NCI-H2196 treated with DMSO at 0.1 percent for 48 hours (cell line): ENCODE data around the gene RNGTT.

Source experiments
- DNase-seq: peaks from one replicate; lab custom pipeline; 2025; ENCODE audit not compliant: unreplicated experiment; lab: John Stamatoyannopoulos, UW

Gene RNGTT

GRCh38 chr6:88616380-88616779, 347.0 kb downstream of the RNGTT start:
- DNase-seq: no peak

DNA sequence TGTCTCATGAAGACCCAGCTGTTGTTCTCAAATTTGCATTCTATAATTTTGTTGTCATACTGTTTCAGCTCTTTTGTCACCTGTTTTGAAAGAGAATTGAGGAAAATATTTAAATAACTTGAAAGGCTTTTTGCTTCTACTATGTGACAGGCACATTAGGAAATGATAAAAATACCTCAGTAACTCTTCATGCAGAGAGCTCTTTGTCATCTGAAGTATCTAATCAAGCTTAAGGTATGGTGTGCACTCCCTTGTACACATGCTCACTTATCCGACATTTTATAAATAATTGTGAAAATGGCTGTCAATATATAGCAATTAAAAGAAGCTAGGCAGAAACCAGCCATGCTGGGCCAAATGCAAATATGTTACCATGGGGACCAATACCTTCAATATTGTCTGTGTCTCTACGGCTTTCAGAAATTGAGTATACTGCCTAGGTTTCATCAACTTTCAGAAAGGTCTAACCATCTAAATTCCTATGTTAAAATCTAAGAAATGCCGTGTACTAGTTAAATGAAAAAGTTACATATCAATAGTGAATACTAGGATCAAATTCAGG, 349.0 kb downstream of the RNGTT start:
- no peak for DNase-seq

- DNase-seq: no peak
These were observed 350.8 kb downstream of the RNGTT start for GRCh38 chr6:88612631-88613030.

DNA sequence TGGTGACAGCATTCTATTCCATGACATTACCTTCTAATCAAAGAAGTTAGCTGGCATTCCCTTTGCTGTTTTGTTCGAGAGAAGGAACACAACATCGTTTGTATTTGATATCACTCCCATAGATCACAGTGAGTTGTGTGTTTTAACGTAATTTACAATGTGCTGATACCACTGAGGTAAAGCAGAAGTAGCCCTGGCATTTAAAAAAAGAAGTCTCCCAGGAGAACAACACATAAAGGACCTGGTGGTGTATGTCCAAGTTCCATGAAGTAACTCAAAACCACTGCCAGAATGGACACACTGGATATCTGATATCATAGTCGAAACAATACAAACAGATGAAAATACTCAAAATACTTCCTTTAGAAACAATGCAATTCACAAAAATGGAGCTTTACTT, 351.7 kb downstream of the RNGTT start:
- no peak for DNase-seq

GRCh38 chr6:88609983-88610382, 353.4 kb downstream of the RNGTT start:
- no peak for DNase-seq

DNA sequence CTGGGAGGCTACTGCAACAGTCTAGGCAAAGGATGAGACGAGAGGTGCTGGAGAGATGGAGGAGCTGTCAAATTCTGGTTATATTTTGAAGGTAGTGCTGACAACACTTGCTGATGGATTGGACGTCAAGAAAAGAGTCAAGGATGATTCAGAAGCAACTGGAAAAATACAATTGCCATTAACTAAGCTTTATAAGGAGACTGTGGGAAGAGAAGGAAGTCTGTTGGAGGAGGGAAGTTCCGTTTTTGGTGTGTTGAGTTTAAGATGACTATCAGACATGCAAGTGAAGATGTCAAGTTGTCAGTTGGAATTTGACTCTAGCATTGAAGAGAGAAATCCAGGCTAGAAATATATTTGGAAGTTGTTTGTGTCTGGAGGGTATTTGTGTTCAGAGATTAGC, 358.1 kb downstream of the RNGTT start:
- no peak for DNase-seq

GRCh38 chr6:88599571-88599970, 363.8 kb downstream of the RNGTT start:
- DNase-seq: no peak

GRCh38 chr6:88596801-88597200, 366.6 kb downstream of the RNGTT start:
- no peak for DNase-seq

DNA sequence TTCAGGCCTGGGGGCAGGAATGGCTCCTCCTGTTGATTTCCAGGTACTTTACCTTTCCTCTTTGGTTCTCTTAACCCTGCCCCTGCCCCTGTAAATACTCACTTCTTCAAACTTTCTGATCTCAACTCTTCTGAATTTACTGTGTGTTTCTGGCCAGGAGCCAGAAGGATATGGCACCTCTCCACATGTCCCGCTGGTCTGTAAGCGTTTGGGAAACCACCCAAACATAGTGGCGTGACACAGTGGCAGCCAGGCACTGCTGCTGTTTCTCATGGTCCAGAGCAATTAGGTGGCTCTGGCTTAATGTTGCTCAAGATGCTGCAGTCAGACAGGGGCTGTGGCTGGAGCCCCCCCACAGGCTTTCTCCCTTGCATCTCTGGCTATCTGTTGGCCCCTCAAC, 374.5 kb downstream of the RNGTT start:
- DNase-seq: no peak

GRCh38 chr6:88587150-88587520, 376.3 kb downstream of the RNGTT start:
- no peak for DNase-seq

DNA sequence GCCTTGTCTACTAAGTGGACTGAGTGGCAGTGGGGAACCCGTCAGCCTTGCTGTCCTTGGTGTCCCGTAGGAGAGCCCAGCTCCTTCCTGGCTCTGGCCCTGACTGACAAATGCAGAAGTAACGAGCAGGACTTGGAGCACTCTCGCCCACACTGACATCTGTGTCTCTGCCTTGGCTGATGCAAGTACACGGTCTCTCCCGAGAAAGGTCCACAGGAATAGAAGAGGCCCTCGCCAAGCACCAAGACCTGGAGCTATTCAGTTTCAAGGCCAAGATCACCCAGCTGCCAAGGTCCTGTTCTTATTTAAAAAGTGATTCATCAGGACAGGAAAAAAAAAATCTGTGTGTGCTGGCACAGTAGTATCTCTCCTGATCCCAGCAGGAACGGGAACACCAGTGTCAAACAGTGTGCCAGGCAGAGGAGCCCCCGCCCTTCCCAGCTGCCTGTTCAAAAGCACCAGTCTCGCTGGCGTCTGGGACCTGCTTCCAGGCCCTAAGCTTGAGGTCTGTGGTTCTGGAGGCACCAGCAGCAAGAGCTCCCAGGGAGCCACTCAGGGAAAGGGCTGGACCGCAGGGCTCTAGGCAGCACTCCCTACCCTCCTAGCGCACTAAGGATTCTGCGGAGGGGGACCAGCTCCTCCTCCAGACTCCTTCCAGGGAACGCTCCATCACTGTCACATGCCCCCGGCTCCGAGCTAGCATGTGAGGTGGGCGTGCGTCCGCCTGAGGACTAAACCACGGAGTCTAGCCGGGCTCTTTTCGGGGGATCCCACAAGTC, 376.9 kb downstream of the RNGTT start:
- DNase-seq: no peak

DNA sequence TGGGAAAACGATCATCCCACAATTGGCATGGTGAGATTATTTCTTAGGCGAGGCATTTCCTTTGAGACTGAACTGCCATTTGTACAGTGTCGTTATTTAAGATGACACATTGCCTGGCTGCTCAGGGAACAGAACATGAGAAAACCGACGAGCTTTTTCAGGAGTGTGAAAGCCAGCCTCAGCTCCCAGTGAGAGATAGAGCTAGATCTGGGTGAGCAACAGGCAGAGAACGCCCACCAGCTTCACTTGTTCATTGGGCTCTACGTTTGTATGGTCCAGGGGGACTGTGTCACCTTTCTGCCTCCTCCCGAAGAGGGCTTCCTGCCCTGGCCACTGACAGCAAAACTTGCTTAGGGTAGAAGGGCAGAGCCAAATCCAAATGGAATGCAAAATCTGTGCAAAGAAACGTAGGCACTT, 378.1 kb downstream of the RNGTT start:
- DNase-seq: no peak

DNA sequence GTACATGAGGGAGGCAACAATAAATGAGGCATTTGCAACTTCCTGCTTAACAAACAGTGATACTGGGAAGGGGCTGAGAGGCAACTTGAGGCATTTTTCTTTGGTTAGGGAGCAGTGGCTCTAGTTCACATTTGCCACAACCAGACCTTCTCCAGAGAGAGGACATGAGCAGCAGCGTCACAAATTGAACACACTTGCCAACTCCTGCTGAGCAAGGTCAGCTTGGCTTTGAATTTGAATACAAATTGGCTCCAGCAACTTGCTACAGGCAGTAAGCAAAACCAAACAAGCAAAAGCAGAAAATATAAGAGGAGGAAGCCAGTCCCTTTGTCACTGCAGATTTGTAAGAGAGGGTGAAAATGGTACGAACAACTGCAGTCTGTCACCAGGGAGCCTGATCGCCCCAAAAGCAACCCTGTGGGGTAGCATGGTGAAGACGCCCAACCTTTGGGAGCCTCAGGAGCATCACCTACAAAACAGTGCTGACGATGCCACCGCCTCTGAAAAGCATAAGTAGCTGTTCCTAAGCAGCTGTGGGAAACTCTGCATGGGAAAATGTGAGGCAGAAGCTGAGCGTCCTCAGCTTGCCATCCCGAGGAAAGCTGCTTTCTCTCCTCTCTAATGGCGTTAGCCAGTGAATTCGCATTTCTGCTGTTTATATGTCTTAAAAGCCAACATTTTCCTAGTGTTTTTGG, 378.7 kb downstream of the RNGTT start:
- no peak for DNase-seq

- no peak for DNase-seq
These were observed 386.0 kb downstream of the RNGTT start for GRCh38 chr6:88577461-88577860.

DNA sequence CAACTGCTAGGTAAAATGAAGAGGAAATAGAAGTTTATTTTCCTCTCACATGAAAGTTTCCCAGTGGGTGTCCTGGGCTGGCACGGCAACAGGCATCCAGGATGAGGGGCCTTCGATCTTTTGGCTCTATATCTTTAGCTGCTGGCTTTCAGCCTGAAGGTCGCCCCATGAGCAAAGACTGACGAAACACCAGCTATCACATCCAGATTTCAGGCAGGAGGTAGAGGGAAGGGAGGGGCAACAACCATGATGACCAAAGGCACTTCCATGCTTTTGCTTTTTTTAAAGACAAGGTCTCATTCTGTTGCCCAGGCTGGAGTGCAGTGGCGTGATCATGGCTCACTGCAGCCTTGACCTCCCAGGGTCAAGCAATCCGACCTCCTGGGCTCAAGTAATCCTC, 387.9 kb downstream of the RNGTT start:
- no peak for DNase-seq

DNA sequence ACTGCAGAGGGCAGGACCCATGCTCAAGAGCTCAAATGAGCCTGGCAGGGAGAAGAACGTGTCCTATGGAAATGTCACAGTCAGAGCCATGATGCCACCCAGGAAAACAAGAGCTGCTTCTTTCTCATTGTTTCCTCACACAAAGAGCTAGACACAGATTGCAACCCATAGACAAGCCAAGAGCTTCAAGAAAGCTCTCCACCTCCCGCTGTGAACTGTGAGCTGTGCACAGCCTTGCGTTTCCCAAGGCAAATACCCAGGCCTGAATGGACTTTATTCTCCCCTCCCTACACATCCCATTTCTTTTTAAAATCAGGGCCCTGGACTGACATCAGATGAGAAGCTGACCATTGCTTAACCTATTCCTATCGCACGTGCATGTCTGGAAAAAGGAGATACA, 388.8 kb downstream of the RNGTT start:
- DNase-seq: no peak

DNA sequence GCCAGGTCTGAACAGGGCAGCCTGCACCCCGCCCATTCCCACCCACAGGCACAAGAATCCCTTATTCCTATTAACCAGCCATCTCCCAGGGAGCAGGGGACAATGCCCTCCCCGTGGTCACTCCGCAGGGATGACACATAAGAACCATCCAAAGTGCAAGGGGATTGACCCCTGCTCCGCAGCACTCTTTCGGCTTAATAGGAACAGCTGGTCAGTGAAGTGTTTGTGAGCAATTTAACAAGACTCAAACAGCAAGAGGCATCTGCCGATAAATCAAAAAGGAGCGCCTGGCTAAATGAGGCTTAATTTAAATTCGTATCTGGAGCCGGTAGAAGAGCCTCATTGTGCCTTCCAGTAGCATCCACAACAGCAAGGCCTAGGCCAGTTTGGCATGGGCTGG, 389.4 kb downstream of the RNGTT start:
- no peak for DNase-seq

- DNase-seq: no peak
These were observed 389.9 kb downstream of the RNGTT start for GRCh38 chr6:88573561-88573960.

- DNase-seq: no peak
These were observed 390.8 kb downstream of the RNGTT start for GRCh38 chr6:88572449-88573139.

- no peak for DNase-seq
These were observed 393.5 kb downstream of the RNGTT start for GRCh38 chr6:88569959-88570358.

DNA sequence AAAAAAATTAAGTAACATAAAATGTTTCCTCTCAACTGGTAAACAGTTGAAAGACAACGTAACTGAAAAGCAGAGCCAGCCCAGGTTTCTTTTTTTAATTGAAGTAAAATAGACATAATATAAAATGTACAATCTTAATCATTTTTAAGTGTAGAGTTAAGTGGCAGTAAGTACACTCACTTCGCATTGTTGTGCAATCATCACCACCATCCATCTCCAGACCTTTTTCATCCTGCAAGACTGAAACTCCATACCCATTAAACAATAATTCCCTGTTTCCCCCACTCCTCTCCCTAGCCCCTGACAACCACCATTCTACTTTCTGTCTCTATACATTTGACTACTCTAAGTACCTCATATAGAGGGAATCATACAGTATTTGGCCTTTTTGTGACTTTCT, 395.7 kb downstream of the RNGTT start:
- no peak for DNase-seq
